ENCODE data around the gene EFHB. TPM values are rescaled to one million over a fixed set of nuclear protein-coding genes. Genes with fewer than 3 reads are reported as not detected.

The EFHB gene
- total and polyA plus RNA-seq, 2 donors from 2014 or later, result 2.1 to 3.5 TPM

GRCh38 chr3:19945969-19946831, 12.2 kb upstream of the EFHB start:
- FAIRE-seq, result no peak
- H3K4me3 ChIP-seq (ENCODE audit: low read length in 3 of 3), result peak overlapping the region; percentile 71 to 86 (median 85)
- H3K9me3 ChIP-seq (ENCODE audit: control insufficient read depth in 2 of 3, insufficient read depth in 1 of 3, low read length in 3 of 3), result no peaks in the 10 kb centered on the region
- intact Hi-C loops (cut with DNase I), result no loop called here
- no peak for TF ChIP-seq CTCF (IDR thresholded peaks at IDR 0.05; ENCODE audit: borderline replicate concordance, extremely low read depth, insufficient read depth)
- H3K9ac ChIP-seq (ENCODE audit: low read length in 3 of 3), result peak overlapping the region; percentile 67 to 97 (median 86)
- H3K27me3 ChIP-seq (ENCODE audit: control insufficient read depth, insufficient read depth, low read length), result no peaks in the 10 kb centered on the region
- peaks cover 0 to 4% (median 0%) of the 10 kb centered on the region in 3 donors for H3K36me3 ChIP-seq (ENCODE audit: control insufficient read depth in 2 of 3, insufficient read depth in 3 of 3, low read length in 3 of 3)
- DNase-seq, result peak in 2 of 5 donors; percentile 12 to 56
- H3K4me1 ChIP-seq (ENCODE audit: control insufficient read depth in 2 of 3, insufficient read depth in 2 of 3, low read depth in 1 of 3, low read length in 3 of 3), result peaks cover 2 to 12% (median 10%) of the 10 kb centered on the region in 3 donors
- H3K27ac ChIP-seq (ENCODE audit: low read depth in 2 of 2, low read length in 2 of 2), result peak overlapping the region; percentile 98

- DNase-seq, result no peak
- peak overlapping the region in 2 of 3 donors; percentile 85 to 86 for H3K4me3 ChIP-seq (ENCODE audit: low read length in 3 of 3)
- no peaks in the 10 kb centered on the region for H3K36me3 ChIP-seq (ENCODE audit: control insufficient read depth in 2 of 3, insufficient read depth in 3 of 3, low read length in 3 of 3)
- H3K27me3 ChIP-seq (ENCODE audit: control insufficient read depth, insufficient read depth, low read length), result no peaks in the 10 kb centered on the region
- no peak overlapping the region for H3K9ac ChIP-seq (ENCODE audit: low read length in 3 of 3)
- FAIRE-seq, result no peak
- peaks cover 2 to 12% (median 10%) of the 10 kb centered on the region in 3 donors for H3K4me1 ChIP-seq (ENCODE audit: control insufficient read depth in 2 of 3, insufficient read depth in 2 of 3, low read depth in 1 of 3, low read length in 3 of 3)
- H3K27ac ChIP-seq (ENCODE audit: low read depth in 2 of 2, low read length in 2 of 2), result no peak overlapping the region
- intact Hi-C loops (cut with DNase I), result no loop called here
- no peaks in the 10 kb centered on the region for H3K9me3 ChIP-seq (ENCODE audit: control insufficient read depth in 2 of 3, insufficient read depth in 1 of 3, low read length in 3 of 3)
- no peak for TF ChIP-seq CTCF (IDR thresholded peaks at IDR 0.05; ENCODE audit: borderline replicate concordance, extremely low read depth, insufficient read depth)
These were observed 11.5 kb upstream of the EFHB start for GRCh38 chr3:19945534-19945933.

- intact Hi-C loops (cut with DNase I), result no loop called here
- TF ChIP-seq CTCF (IDR thresholded peaks at IDR 0.05; ENCODE audit: borderline replicate concordance, extremely low read depth, insufficient read depth), result no peak
- no peak for FAIRE-seq
These were observed 6.6 kb upstream of the EFHB start for GRCh38 chr3:19940643-19941042.

More at GRCh38 chr3:19940643-19941042, 6.6 kb upstream of the EFHB start:
- Histone ChIP-seq H3K36me3 (ENCODE audit: control insufficient read depth in 2 of 3, insufficient read depth in 3 of 3, low read length in 3 of 3) (no peaks in the 10 kb centered on the region), H3K9me3 (ENCODE audit: control insufficient read depth in 2 of 3, insufficient read depth in 1 of 3, low read length in 3 of 3) (no peaks in the 10 kb centered on the region), H3K9ac (ENCODE audit: low read length in 3 of 3) (no peak overlapping the region), H3K27me3 (ENCODE audit: control insufficient read depth, insufficient read depth, low read length) (no peaks in the 10 kb centered on the region), H3K27ac (ENCODE audit: low read depth in 2 of 2, low read length in 2 of 2) (no peak overlapping the region), H3K4me1 (ENCODE audit: control insufficient read depth in 2 of 3, insufficient read depth in 2 of 3, low read depth in 1 of 3, low read length in 3 of 3) (no peaks in the 10 kb centered on the region), H3K4me3 (ENCODE audit: low read length in 3 of 3) (no peak overlapping the region)
- no peak for DNase-seq
